ENCODE measurements around the gene PARP1.

- TF ChIP-seq CTCF (IDR thresholded peaks at IDR 0.05 in 2 of 3, conservative IDR thresholded peaks at IDR 0.05 in 1 of 3; ENCODE audit: borderline replicate concordance in 1 of 3, insufficient read depth in 1 of 3, low read depth in 2 of 3, low read length in 2 of 3) (no peak), MAX (IDR thresholded peaks at IDR 0.05) (no peak), REST (IDR thresholded peaks at IDR 0.05; ENCODE audit: low read depth) (no peak), POLR2A (IDR thresholded peaks at IDR 0.05; ENCODE audit: borderline replicate concordance, extremely low read depth, insufficient read depth, insufficient read length) (no peak), EZH2 (IDR thresholded peaks at IDR 0.05) (no peak)
These were observed 50.5 kb downstream of the PARP1 start for GRCh38 chr1:226357416-226357815.

Measured in HCT116 (cell line).